ENCODE data around the gene PEPD.

DNA sequence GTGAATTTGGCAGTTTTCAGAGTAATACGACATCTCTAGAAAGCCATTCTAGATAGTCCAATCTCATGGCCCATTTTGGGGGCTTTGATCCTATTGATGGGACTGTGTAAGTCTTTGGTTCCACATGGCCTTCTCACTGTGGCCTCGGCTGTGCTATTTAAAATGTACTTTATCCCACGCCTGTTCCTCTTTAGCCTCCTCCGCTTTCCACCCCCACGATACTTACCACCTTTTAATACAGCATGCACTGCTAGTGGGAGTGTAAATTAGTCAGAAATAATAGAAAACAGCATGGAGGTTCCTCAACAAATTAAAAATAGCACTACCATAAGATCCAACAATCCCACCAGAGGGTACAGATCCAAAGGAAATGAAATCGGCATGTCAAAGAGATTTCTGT, 176.4 kb downstream of the PEPD start:
- TF ChIP-seq, protein P1, sequence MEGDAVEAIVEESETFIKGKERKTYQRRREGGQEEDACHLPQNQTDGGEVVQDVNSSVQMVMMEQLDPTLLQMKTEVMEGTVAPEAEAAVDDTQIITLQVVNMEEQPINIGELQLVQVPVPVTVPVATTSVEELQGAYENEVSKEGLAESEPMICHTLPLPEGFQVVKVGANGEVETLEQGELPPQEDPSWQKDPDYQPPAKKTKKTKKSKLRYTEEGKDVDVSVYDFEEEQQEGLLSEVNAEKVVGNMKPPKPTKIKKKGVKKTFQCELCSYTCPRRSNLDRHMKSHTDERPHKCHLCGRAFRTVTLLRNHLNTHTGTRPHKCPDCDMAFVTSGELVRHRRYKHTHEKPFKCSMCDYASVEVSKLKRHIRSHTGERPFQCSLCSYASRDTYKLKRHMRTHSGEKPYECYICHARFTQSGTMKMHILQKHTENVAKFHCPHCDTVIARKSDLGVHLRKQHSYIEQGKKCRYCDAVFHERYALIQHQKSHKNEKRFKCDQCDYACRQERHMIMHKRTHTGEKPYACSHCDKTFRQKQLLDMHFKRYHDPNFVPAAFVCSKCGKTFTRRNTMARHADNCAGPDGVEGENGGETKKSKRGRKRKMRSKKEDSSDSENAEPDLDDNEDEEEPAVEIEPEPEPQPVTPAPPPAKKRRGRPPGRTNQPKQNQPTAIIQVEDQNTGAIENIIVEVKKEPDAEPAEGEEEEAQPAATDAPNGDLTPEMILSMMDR (conservative IDR thresholded peaks at IDR 0.05; ENCODE audit: low read length): no peak
- TF ChIP-seq EZH2phosphoT487 (IDR thresholded peaks at IDR 0.05; ENCODE audit: borderline replicate concordance): no peak
